ENCODE measurements around the gene SPATA13.
A peak's percentile ranks its signal among the peaks of the same experiment; 100 is the strongest.

SPATA13 gene

GRCh38 chr13:24168392-24168750 is 7.9 kb downstream of the SPATA13 start (continued):
- TF ChIP-seq ZNF324 (tag by site-specific recombination; IDR thresholded peaks at IDR 0.05), result no peak
- no peak for TF ChIP-seq ZNF658 (tag by site-specific recombination; IDR thresholded peaks at IDR 0.05)

- Histone ChIP-seq H3K27ac (ENCODE audit: extremely low read depth, low read depth, low read length) (no peak overlapping the region), H3K4me3 (ENCODE audit: low read depth, low read length) (no peak overlapping the region), H3K9me3 (ENCODE audit: control insufficient read depth, insufficient read depth, low read depth, low read length) (no peaks in the 10 kb centered on the region), H3K4me1 (ENCODE audit: control insufficient read depth, insufficient read depth, low read length) (no peaks in the 10 kb centered on the region), H3K36me3 (ENCODE audit: control insufficient read depth in 2 of 2, insufficient read depth in 1 of 2, low read length in 2 of 2) (peaks cover 0 to 16% of the 10 kb centered on the region in 2 experiments; a peak in 1 of 3 replicates)
- CTCF ChIA-PET, result no interaction called here
- TF ChIP-seq PRDM6 (tag by site-specific recombination; IDR thresholded peaks at IDR 0.05) (no peak), ZNF48 (tag by site-specific recombination; IDR thresholded peaks at IDR 0.05) (no peak), EGR2 (tag by site-specific recombination; IDR thresholded peaks at IDR 0.05; ENCODE audit: low read depth) (no peak), ZNF529 (tag by site-specific recombination; IDR thresholded peaks at IDR 0.05; ENCODE audit: insufficient replicate concordance) (no peak), ZBTB7A (tag by site-specific recombination; IDR thresholded peaks at IDR 0.05; ENCODE audit: low read depth) (no peak), ZNF398 (tag by site-specific recombination; IDR thresholded peaks at IDR 0.05) (no peak), ZNF830 (tag by site-specific recombination; IDR thresholded peaks at IDR 0.05; ENCODE audit: low read depth) (no peak), REST (tag by site-specific recombination; IDR thresholded peaks at IDR 0.05) (no peak), CTCF (tag by site-specific recombination; IDR thresholded peaks at IDR 0.05) (no peak), ZNF654 (tag by site-specific recombination; IDR thresholded peaks at IDR 0.05; ENCODE audit: low read depth) (no peak)
- POLR2A ChIA-PET, result no interaction called here
Measured at GRCh38 chr13:24168979-24169378, 8.5 kb downstream of the SPATA13 start.

- no peak overlapping the region for H3K27ac ChIP-seq (ENCODE audit: extremely low read depth, low read depth, low read length)
- ChIA-PET POLR2A (no interaction called here), CTCF (no interaction called here)
- TF ChIP-seq HOXA7 (CRISPR knock-in tag; IDR thresholded peaks at IDR 0.05; ENCODE audit: borderline replicate concordance), result no peak
- 0 out of 2 replicates have a peak, but pooled peaks have one; percentile 20 for TF ChIP-seq PRDM6 (tag by site-specific recombination; IDR thresholded peaks at IDR 0.05)
- TF ChIP-seq ZNF146 (tag by site-specific recombination; IDR thresholded peaks at IDR 0.05), result no peak
- no peak overlapping the region for H3K4me3 ChIP-seq (ENCODE audit: low read depth, low read length)
- H3K36me3 ChIP-seq (ENCODE audit: control insufficient read depth in 2 of 2, insufficient read depth in 1 of 2, low read length in 2 of 2), result peaks cover 0 to 2% of the 10 kb centered on the region in 2 experiments; a peak in 1 of 3 replicates
- H3K9me3 ChIP-seq (ENCODE audit: control insufficient read depth, insufficient read depth, low read depth, low read length), result no peaks in the 10 kb centered on the region
- H3K4me1 ChIP-seq (ENCODE audit: control insufficient read depth, insufficient read depth, low read length), result peaks cover 8% of the 10 kb centered on the region
Measured at GRCh38 chr13:24172071-24172470, 11.6 kb downstream of the SPATA13 start.

Measured in HEK293 (cell line).